Aorta (tissue), 5 donors: ENCODE measurements around the gene CFAP92. TPM values are rescaled to one million over a fixed set of nuclear protein-coding genes. Genes with fewer than 3 reads are reported as not detected.

ENCODE experiments used
- ATAC-seq: fragments of 200-7000 bp; cut with Tn5 transposase; one replicate; pipeline ENCODE4 v1.9.1; 2022; ENCODE audit warnings: moderate library complexity; ENCODE audit not compliant: low FRiP score
- DNase-seq, 2 donors: peaks; one replicate each; pipeline ENCODE4 v3.0.0-alpha.2; 2020
- H3K27ac ChIP-seq, 2 donors: one replicate each; pipeline ENCODE4 v1.5.1; 2013; ENCODE audit warnings: low read length in 2 of 2, mild to moderate bottlenecking in 2 of 2, moderate library complexity in 2 of 2, control low read depth in 1 of 2, inconsistent platforms in 1 of 2, low read depth in 1 of 2
- H3K27me3 ChIP-seq, 2 donors: one replicate each; pipeline ENCODE4 v1.6.1; 2013; ENCODE audit warnings: control low read depth in 1 of 2, low read length in 1 of 2, mild to moderate bottlenecking in 1 of 2, moderate library complexity in 1 of 2; ENCODE audit not compliant: insufficient read depth in 2 of 2, control insufficient read depth in 1 of 2
- H3K36me3 ChIP-seq, 2 donors: one replicate each; pipeline ENCODE4 v1.6.1; 2013; ENCODE audit warnings: control low read depth in 1 of 2, low read length in 1 of 2, mild to moderate bottlenecking in 1 of 2; ENCODE audit not compliant: insufficient read depth in 2 of 2, control insufficient read depth in 1 of 2
- H3K4me1 ChIP-seq, 2 donors: one replicate each; pipeline ENCODE4 v1.6.1; 2013; ENCODE audit warnings: low read length in 2 of 2, control low read depth in 1 of 2, mild to moderate bottlenecking in 1 of 2, moderate library complexity in 1 of 2; ENCODE audit not compliant: insufficient read depth in 2 of 2, control insufficient read depth in 1 of 2
- H3K4me3 ChIP-seq, 2 donors: one replicate each; pipeline ENCODE4 v1.5.1; 2013; ENCODE audit warnings: low read length in 2 of 2, control low read depth in 1 of 2, mild to moderate bottlenecking in 1 of 2
- H3K9me3 ChIP-seq: one replicate; pipeline ENCODE4 v1.6.1; 2013; ENCODE audit warnings: mild to moderate bottlenecking, low read length; ENCODE audit not compliant: control insufficient read depth
- WGBS, 2 donors: extraction: QIAGEN DNeasy Blood & Tissue Kit; methylation state at CpG; one replicate each; pipeline ENCODE4 v1.1.7; 2013; 5-methylcytosine and 5-hydroxymethylcytosine counted together
- intact Hi-C, 2 donors: fragments of 100-400 bp; cut with DNase I; formaldehyde crosslinking; loops; one replicate each; pipeline versions ENCODE4 v1.14.2 to v1.15.0; 2022
- polyA plus RNA-seq, 2 donors: library from polyadenylated mRNA; stranded (reverse); fragments of 200-250 nt; gene quantifications; one replicate each; pipeline ENCODE4 v1.2.3, GENCODE V29; 2013
- total RNA-seq, 2 donors: library from RNA; stranded (reverse); fragmentation: NEBNext Ultra II Directional; extraction: Animal tissue kit (Norgen Biotek cat#: 25700); gene quantifications; one replicate each; pipeline ENCODE4 v1.2.1, GENCODE V29; 2021
- donor health status: healthy with polysubstance abuse.
- donor health status: Bipolar disorder and iron deficiency.
- donor health status: DM: no; HTN: no; CAD: no.
- donor health status: DM: no; HTN: no; CAD: no.
- donor health status: DM: yes; HTN: yes; CAD: no.

The CFAP92 gene
- total and polyA plus RNA-seq, 4 donors = 0.62 to 1.2 TPM; not detected in 2

GRCh38 chr3:128945041-128945877 lies 48.6 kb downstream of the CFAP92 start:
- Histone ChIP-seq H3K4me1 (no peaks in the 10 kb centered on the region), H3K36me3 (no peaks in the 10 kb centered on the region), H3K27me3 (no peaks in the 10 kb centered on the region), H3K9me3 (no peaks in the 10 kb centered on the region), H3K4me3 (no peak overlapping the region), H3K27ac (no peak overlapping the region)
- WGBS, 2 donors = 89 to 91% methylated on average over 21 of the region's 21 CpGs
- intact Hi-C loops = no loop called here
- no peak for DNase-seq
- ATAC-seq = no peak

- no peak for DNase-seq
- Histone ChIP-seq H3K9me3 (no peaks in the 10 kb centered on the region), H3K4me1 (no peaks in the 10 kb centered on the region), H3K4me3 (no peak overlapping the region), H3K36me3 (no peaks in the 10 kb centered on the region), H3K27me3 (no peaks in the 10 kb centered on the region), H3K27ac (no peak overlapping the region)
- intact Hi-C loops = no loop called here
- no peak for ATAC-seq
- 81 to 82% methylated on average over 15 of the region's 15 CpGs for WGBS, 2 donors
Measured at GRCh38 chr3:128942161-128942952, 51.5 kb downstream of the CFAP92 start.

- Histone ChIP-seq H3K27ac (no peak overlapping the region), H3K9me3 (no peaks in the 10 kb centered on the region), H3K4me3 (no peak overlapping the region), H3K27me3 (no peaks in the 10 kb centered on the region), H3K4me1 (no peaks in the 10 kb centered on the region), H3K36me3 (no peaks in the 10 kb centered on the region)
- 86 to 87% methylated on average over 1 of the region's 1 CpG for WGBS, 2 donors
- no peak for ATAC-seq
- intact Hi-C loops = no loop called here
- no peak for DNase-seq
Measured at GRCh38 chr3:128940252-128940651, 53.6 kb downstream of the CFAP92 start.

GRCh38 chr3:128936341-128936740 lies 57.5 kb downstream of the CFAP92 start:
- H3K4me1 ChIP-seq = no peaks in the 10 kb centered on the region
- intact Hi-C loops = no loop called here
- DNase-seq = no peak
- H3K27me3 ChIP-seq = no peaks in the 10 kb centered on the region
- ATAC-seq = no peak
- no peaks in the 10 kb centered on the region for H3K36me3 ChIP-seq
- H3K4me3 ChIP-seq = no peak overlapping the region
- H3K27ac ChIP-seq = no peak overlapping the region
- 16 to 27% methylated on average over 4 of the region's 4 CpGs for WGBS, 2 donors
- H3K9me3 ChIP-seq = no peaks in the 10 kb centered on the region

- H3K9me3 ChIP-seq = no peaks in the 10 kb centered on the region
- no peak for ATAC-seq
- no peaks in the 10 kb centered on the region for H3K36me3 ChIP-seq
- H3K27me3 ChIP-seq = no peaks in the 10 kb centered on the region
- DNase-seq = peak in 1 of 2 donors; percentile 5
- 54 to 68% methylated on average over 2 of the region's 2 CpGs for WGBS, 2 donors
- intact Hi-C loops = no loop called here
- no peak overlapping the region for H3K27ac ChIP-seq
- no peaks in the 10 kb centered on the region for H3K4me1 ChIP-seq
- no peak overlapping the region for H3K4me3 ChIP-seq
Measured at GRCh38 chr3:128935922-128936321, 58.0 kb downstream of the CFAP92 start.

- Histone ChIP-seq H3K36me3 (no peaks in the 10 kb centered on the region), H3K4me1 (no peaks in the 10 kb centered on the region), H3K9me3 (no peaks in the 10 kb centered on the region), H3K27me3 (no peaks in the 10 kb centered on the region), H3K4me3 (no peak overlapping the region), H3K27ac (no peak overlapping the region)
- ATAC-seq (no peak), DNase-seq (peak in 1 of 2 donors; percentile 22)
- intact Hi-C loops = no loop called here
- 82 to 94% methylated on average over 2 of the region's 2 CpGs for WGBS, 2 donors
Measured at GRCh38 chr3:128933922-128934253, 60.0 kb downstream of the CFAP92 start.

- intact Hi-C loops = no loop called here
- peak in 1 of 2 donors; percentile 32 for DNase-seq
- no peak for ATAC-seq
- H3K9me3 ChIP-seq = no peaks in the 10 kb centered on the region
- no peak overlapping the region for H3K27ac ChIP-seq
- H3K4me1 ChIP-seq = no peaks in the 10 kb centered on the region
- H3K4me3 ChIP-seq = no peak overlapping the region
- no peaks in the 10 kb centered on the region for H3K27me3 ChIP-seq
- 67 to 74% methylated on average over 9 of the region's 9 CpGs for WGBS, 2 donors
- no peaks in the 10 kb centered on the region for H3K36me3 ChIP-seq
Measured at GRCh38 chr3:128933213-128933921, 60.5 kb downstream of the CFAP92 start.

GRCh38 chr3:128932516-128933212 lies 61.2 kb downstream of the CFAP92 start:
- DNase-seq = peak in 1 of 2 donors; percentile 15
- WGBS, 2 donors = 70 to 77% methylated on average over 12 of the region's 12 CpGs
- intact Hi-C loops = no loop called here

More at GRCh38 chr3:128932516-128933212, 61.2 kb downstream of the CFAP92 start:
- no peaks in the 10 kb centered on the region for H3K4me1 ChIP-seq
- H3K27me3 ChIP-seq = no peaks in the 10 kb centered on the region
- no peaks in the 10 kb centered on the region for H3K36me3 ChIP-seq
- H3K4me3 ChIP-seq = no peak overlapping the region
- H3K27ac ChIP-seq = no peak overlapping the region
- no peaks in the 10 kb centered on the region for H3K9me3 ChIP-seq
- ATAC-seq = no peak
